ENCODE measurements around the gene ARHGAP26. TPM values are rescaled to one million over a fixed set of nuclear protein-coding genes. Genes with fewer than 3 reads are reported as not detected.
A peak's percentile ranks its signal among the peaks of the same experiment; 100 is the strongest.

The ARHGAP26 gene
- total and polyA plus RNA-seq, 12 donors, result 7.5 to 45.8 (median 37.2) TPM

GRCh38 chr5:142905348-142905747 lies 135.2 kb downstream of the ARHGAP26 start:
- DNase-seq (no peak), ATAC-seq (no peak)
- peaks cover 0 to 54% (median 35%) of the 10 kb centered on the region in 9 donors for H3K4me1 ChIP-seq
- no peak overlapping the region for H3K4me3 ChIP-seq
- no peaks in the 10 kb centered on the region for H3K9me3 ChIP-seq
- no peaks in the 10 kb centered on the region for H3K27me3 ChIP-seq
- no peak for TF ChIP-seq CTCF (IDR thresholded peaks at IDR 0.05)
- H3K27ac ChIP-seq, result peak overlapping the region in 1 of 10 donors; percentile 3
- intact Hi-C loops (cut with DNase I), result no loop called here
- WGBS, 2 donors, result 90 to 95% methylated on average over 2 of the region's 2 CpGs
- H3K36me3 ChIP-seq, result peaks cover 0 to 88% (median 31%) of the 10 kb centered on the region in 9 donors

DNA sequence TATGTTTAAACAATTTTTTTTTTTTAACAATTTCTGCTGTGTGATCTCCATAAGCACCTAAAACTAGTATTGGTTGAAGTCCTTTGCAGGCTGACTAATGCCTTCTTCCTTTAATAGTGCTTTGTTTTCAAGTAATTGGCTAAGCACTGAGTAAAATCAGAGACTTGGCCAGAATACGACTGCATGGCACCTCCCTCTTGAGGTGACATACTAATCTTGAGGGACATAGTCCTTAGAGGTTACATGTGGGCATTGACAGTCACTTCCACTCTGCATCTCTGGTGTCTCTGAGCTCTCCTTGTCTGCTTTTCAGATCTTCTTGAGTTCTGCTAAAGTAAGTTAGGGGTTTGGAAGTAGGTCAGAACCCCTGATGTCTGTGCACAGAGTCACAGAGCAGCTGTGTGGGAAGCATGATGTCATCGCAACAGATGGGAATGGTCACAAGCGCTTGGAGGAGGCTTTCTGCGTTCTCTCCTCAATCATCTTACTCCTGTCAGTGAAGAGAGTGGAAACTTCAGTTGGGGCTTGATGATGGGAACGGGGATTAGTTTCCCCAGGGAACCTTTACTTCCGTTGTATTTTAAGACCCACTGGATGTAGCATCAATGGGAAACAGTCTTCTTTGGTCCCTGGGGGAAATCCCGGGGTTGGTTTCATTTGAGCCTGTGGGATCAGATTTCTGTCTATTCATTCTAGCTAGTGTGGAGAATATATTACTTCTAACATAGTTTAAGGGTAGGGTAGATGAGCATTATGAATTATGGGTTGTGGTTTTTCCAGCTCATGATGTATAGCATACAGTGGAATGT lies 136.9 kb downstream of the ARHGAP26 start:
- Histone ChIP-seq H3K4me3 (peak overlapping the region in 6 of 10 donors; percentile 6 to 45 (median 14)), H3K36me3 (peaks cover 0 to 100% (median 40%) of the 10 kb centered on the region in 9 donors), H3K4me1 (peaks cover 0 to 39% (median 19%) of the 10 kb centered on the region in 9 donors), H3K27ac (peak overlapping the region; percentile 17 to 75 (median 52)), H3K27me3 (no peaks in the 10 kb centered on the region), H3K9me3 (no peaks in the 10 kb centered on the region)
- ATAC-seq, result peak; percentile 78 to 92 (median 88)
- intact Hi-C loops (cut with DNase I), result no loop called here
- WGBS, 2 donors, result 56 to 57% methylated on average over 7 of the region's 7 CpGs
- DNase-seq, result peak; percentile 18 to 83
- TF ChIP-seq CTCF (IDR thresholded peaks at IDR 0.05), result no peak

- peaks cover 0 to 28% (median 6%) of the 10 kb centered on the region in 9 donors for H3K4me1 ChIP-seq
- WGBS, 2 donors, result 79% methylated on average over 3 of the region's 3 CpGs
- no peak for TF ChIP-seq CTCF (IDR thresholded peaks at IDR 0.05)
- peak overlapping the region in 8 of 10 donors; percentile 1 to 75 (median 50) for H3K27ac ChIP-seq
- H3K4me3 ChIP-seq, result peak overlapping the region in 6 of 10 donors; percentile 7 to 45 (median 14)
- H3K36me3 ChIP-seq, result peaks cover 0 to 100% (median 48%) of the 10 kb centered on the region in 9 donors
- ATAC-seq (peak in 1 of 8 donors; percentile 33), DNase-seq (no peak)
- intact Hi-C loops (cut with DNase I), result no loop called here
- no peaks in the 10 kb centered on the region for H3K27me3 ChIP-seq
- H3K9me3 ChIP-seq, result no peaks in the 10 kb centered on the region
Observed at GRCh38 chr5:142908659-142909058, 138.5 kb downstream of the ARHGAP26 start.

GRCh38 chr5:142910128-142910527 lies 140.0 kb downstream of the ARHGAP26 start:
- peak overlapping the region in 4 of 10 donors; percentile 33 to 75 (median 67) for H3K27ac ChIP-seq
- no peaks in the 10 kb centered on the region for H3K27me3 ChIP-seq
- no peak for DNase-seq
- no peak for ATAC-seq
- intact Hi-C loops (cut with DNase I), result no loop called here
- H3K36me3 ChIP-seq, result peaks cover 0 to 99% (median 39%) of the 10 kb centered on the region in 9 donors
- 83 to 84% methylated on average over 6 of the region's 6 CpGs for WGBS, 2 donors
- no peaks in the 10 kb centered on the region for H3K9me3 ChIP-seq
- TF ChIP-seq CTCF (IDR thresholded peaks at IDR 0.05), result no peak
- peak overlapping the region in 3 of 10 donors; percentile 13 to 45 (median 16) for H3K4me3 ChIP-seq
- H3K4me1 ChIP-seq, result peaks cover 0 to 28% (median 6%) of the 10 kb centered on the region in 9 donors

Measured in heart right ventricle (tissue), 16 donors.